Measurements from ENCODE around the gene CACNB2. TPM values are rescaled to one million over a fixed set of nuclear protein-coding genes. Genes with fewer than 3 reads are reported as not detected.

Gene CACNB2
- total RNA-seq, 1 experiment from 2014 or later: not detected

GRCh38 chr10:18323916-18324315 lies 183.7 kb downstream of the CACNB2 start:
- Histone ChIP-seq H2AFZ (no peak overlapping the region), H3F3A (ENCODE audit: insufficient read depth, low read depth) (no peaks in the 10 kb centered on the region), H3K4me3 (no peak overlapping the region), H3K9me2 (ENCODE audit: insufficient read depth) (no peaks in the 10 kb centered on the region), H3K79me2 (ENCODE audit: low read depth) (no peaks in the 10 kb centered on the region), H4K20me1 (ENCODE audit: insufficient read depth) (no peaks in the 10 kb centered on the region), H3K4me2 (no peak overlapping the region), H3K27ac (no peak overlapping the region), H3K27me3 (ENCODE audit: insufficient read depth, low read depth) (no peaks in the 10 kb centered on the region), H3K4me1 (replicated peaks; ENCODE audit: insufficient read depth) (no peaks in the 10 kb centered on the region), H3K36me3 (ENCODE audit: low read depth) (no peaks in the 10 kb centered on the region), H3K9me3 (ENCODE audit: insufficient read depth, low read depth) (no peaks in the 10 kb centered on the region)
- TF ChIP-seq CTCF (conservative IDR thresholded peaks at IDR 0.05) (no peak), EZH2 (IDR thresholded peaks at IDR 0.05; ENCODE audit: low read depth) (no peak)
- no TSS peak for BruUV-seq (replicated peaks)
- POLR2A ChIA-PET (ENCODE audit: unreplicated experiment): no interaction called here
- intact Hi-C loops (cut with micrococcal nuclease; ENCODE audit: unreplicated experiment): no loop called here
- CTCF ChIA-PET: no interaction called here
- DNase-seq: no peak

GRCh38 chr10:18325410-18325809 lies 185.2 kb downstream of the CACNB2 start:
- Histone ChIP-seq H3K4me2 (no peak overlapping the region), H3K36me3 (ENCODE audit: low read depth) (no peaks in the 10 kb centered on the region), H3K9me2 (ENCODE audit: insufficient read depth) (no peaks in the 10 kb centered on the region), H4K20me1 (ENCODE audit: insufficient read depth) (no peaks in the 10 kb centered on the region), H3F3A (ENCODE audit: insufficient read depth, low read depth) (no peaks in the 10 kb centered on the region), H3K4me3 (no peak overlapping the region), H3K27ac (no peak overlapping the region), H2AFZ (no peak overlapping the region), H3K4me1 (replicated peaks; ENCODE audit: insufficient read depth) (no peaks in the 10 kb centered on the region), H3K79me2 (ENCODE audit: low read depth) (no peaks in the 10 kb centered on the region), H3K9me3 (ENCODE audit: insufficient read depth, low read depth) (no peaks in the 10 kb centered on the region), H3K27me3 (ENCODE audit: insufficient read depth, low read depth) (no peaks in the 10 kb centered on the region)
- no peak for TF ChIP-seq EZH2 (IDR thresholded peaks at IDR 0.05; ENCODE audit: low read depth)
- no peak for TF ChIP-seq CTCF (conservative IDR thresholded peaks at IDR 0.05)
- DNase-seq: no peak
- intact Hi-C loops (cut with micrococcal nuclease; ENCODE audit: unreplicated experiment): no loop called here
- no TSS peak for BruUV-seq (replicated peaks)
- CTCF ChIA-PET: no interaction called here
- POLR2A ChIA-PET (ENCODE audit: unreplicated experiment): no interaction called here

- Histone ChIP-seq H3K36me3 (ENCODE audit: low read depth) (no peaks in the 10 kb centered on the region), H3K79me2 (ENCODE audit: low read depth) (no peaks in the 10 kb centered on the region), H3K27me3 (ENCODE audit: insufficient read depth, low read depth) (no peaks in the 10 kb centered on the region), H3K27ac (no peak overlapping the region), H4K20me1 (ENCODE audit: insufficient read depth) (no peaks in the 10 kb centered on the region), H2AFZ (no peak overlapping the region), H3K4me1 (replicated peaks; ENCODE audit: insufficient read depth) (no peaks in the 10 kb centered on the region), H3K9me2 (ENCODE audit: insufficient read depth) (no peaks in the 10 kb centered on the region), H3K4me2 (no peak overlapping the region), H3K4me3 (no peak overlapping the region), H3F3A (ENCODE audit: insufficient read depth, low read depth) (no peaks in the 10 kb centered on the region), H3K9me3 (ENCODE audit: insufficient read depth, low read depth) (no peaks in the 10 kb centered on the region)
- POLR2A ChIA-PET (ENCODE audit: unreplicated experiment): no interaction called here
- CTCF ChIA-PET: no interaction called here
- no peak for DNase-seq
- intact Hi-C loops (cut with micrococcal nuclease; ENCODE audit: unreplicated experiment): no loop called here
- BruUV-seq (replicated peaks): no TSS peak
- TF ChIP-seq EZH2 (IDR thresholded peaks at IDR 0.05; ENCODE audit: low read depth) (no peak), CTCF (conservative IDR thresholded peaks at IDR 0.05) (no peak)
Observed at GRCh38 chr10:18325889-18326531, 185.8 kb downstream of the CACNB2 start.
